SH-SY5Y (cell line): ENCODE data around the gene MAPT.

ENCODE experiments used
- GATA2 ChIP-seq: IDR thresholded peaks from 2 replicates; pipeline ENCODE4 v1.6.1; 2011; ENCODE audit warnings: mild to moderate bottlenecking, low read depth, low read length
- GATA3 ChIP-seq: IDR thresholded peaks from 2 replicates; pipeline ENCODE4 v1.6.1; 2011; ENCODE audit warnings: low read depth, mild to moderate bottlenecking, low read length, moderate library complexity

DNA sequence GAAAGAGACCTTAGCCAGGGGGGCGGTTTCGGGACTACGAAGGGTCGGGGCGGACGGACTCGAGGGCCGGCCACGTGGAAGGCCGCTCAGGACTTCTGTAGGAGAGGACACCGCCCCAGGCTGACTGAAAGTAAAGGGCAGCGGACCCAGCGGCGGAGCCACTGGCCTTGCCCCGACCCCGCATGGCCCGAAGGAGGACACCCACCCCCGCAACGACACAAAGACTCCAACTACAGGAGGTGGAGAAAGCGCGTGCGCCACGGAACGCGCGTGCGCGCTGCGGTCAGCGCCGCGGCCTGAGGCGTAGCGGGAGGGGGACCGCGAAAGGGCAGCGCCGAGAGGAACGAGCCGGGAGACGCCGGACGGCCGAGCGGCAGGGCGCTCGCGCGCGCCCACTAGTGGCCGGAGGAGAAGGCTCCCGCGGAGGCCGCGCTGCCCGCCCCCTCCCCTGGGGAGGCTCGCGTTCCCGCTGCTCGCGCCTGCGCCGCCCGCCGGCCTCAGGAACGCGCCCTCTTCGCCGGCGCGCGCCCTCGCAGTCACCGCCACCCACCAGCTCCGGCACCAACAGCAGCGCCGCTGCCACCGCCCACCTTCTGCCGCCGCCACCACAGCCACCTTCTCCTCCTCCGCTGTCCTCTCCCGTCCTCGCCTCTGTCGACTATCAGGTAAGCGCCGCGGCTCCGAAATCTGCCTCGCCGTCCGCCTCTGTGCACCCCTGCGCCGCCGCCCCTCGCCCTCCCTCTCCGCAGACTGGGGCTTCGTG is at the start of gene MAPT:
- TF ChIP-seq GATA3 (no peak), GATA2 (peak; percentile 22; the same call in 1 of the 2 replicates)
